SK-N-SH (cell line): Measurements from ENCODE around the gene PRICKLE4. TPM values are rescaled to one million over a fixed set of nuclear protein-coding genes. Genes with fewer than 3 reads are reported as not detected.

ENCODE experiments used
- CTCF ChIA-PET: fragments of 300-600, 350-600 bp; formaldehyde crosslinking; extraction: SDS; loops from one replicate; lab custom pipeline; 2021; lab: Yijun Ruan, JAX
- POLR2A ChIA-PET: fragments of 350-600 bp; sonication (Branson Sonifier 250); formaldehyde crosslinking; extraction: SDS; loops from one replicate; lab custom pipeline; 2020; ENCODE audit warnings: antibody characterized with exemption, inconsistent platforms; lab: Yijun Ruan, JAX
- DNase-seq: peaks from one replicate; pipeline ENCODE4 v3.0.0; 2012
- H2AFZ ChIP-seq: fragments of 200-600 bp; sonication (generic); 2 replicates; pipeline ENCODE4 v1.8.1; 2016; ENCODE audit warnings: antibody characterized with exemption, mild to moderate bottlenecking, low read depth
- H3F3A ChIP-seq: fragments of 200-600 bp; sonication (generic); replicated peaks from 2 replicates; pipeline ENCODE3; 2016; ENCODE audit warnings: antibody characterized with exemption, mild to moderate bottlenecking; ENCODE audit not compliant: insufficient read depth
- H3K27ac ChIP-seq, 2 experiments: fragments of 200-500 bp in 1 of 2; fragments of 200-600 bp in 1 of 2; sonication (Bioruptor generic) in 1 of 2; sonication (generic), shearing (Covaris generic) in 1 of 2; 2 replicates each; pipeline versions ENCODE4 v1.5.1 to v1.6.1; 2014 to 2016; ENCODE audit warnings: low read depth in 2 of 2, inconsistent platforms in 1 of 2, low read length in 1 of 2, mild to moderate bottlenecking in 1 of 2, mixed read lengths in 1 of 2
- H3K27me3 ChIP-seq: fragments of 200-600 bp; sonication (generic), shearing (Covaris generic); 2 replicates; pipeline ENCODE4 v1.6.1; 2016; ENCODE audit warnings: mixed run types; ENCODE audit not compliant: insufficient read depth
- H3K36me3 ChIP-seq, 2 experiments: fragments of 200-500 bp in 1 of 2; fragments of 200-600 bp in 1 of 2; sonication (Bioruptor generic) in 1 of 2; sonication (generic) in 1 of 2; replicated peaks in 1 of 2; 2 replicates each; pipeline versions ENCODE3 to v1.5.1; 2014 to 2016; ENCODE audit warnings: low read length in 1 of 2, mild to moderate bottlenecking in 1 of 2; ENCODE audit not compliant: insufficient read depth in 2 of 2, control insufficient read depth in 1 of 2
- H3K4me1 ChIP-seq, 2 experiments: fragments of 200-500 bp in 1 of 2; fragments of 200-600 bp in 1 of 2; sonication (Bioruptor generic) in 1 of 2; sonication (generic), shearing (Covaris generic) in 1 of 2; 2 replicates each; pipeline versions ENCODE4 v1.5.1 to v1.6.1; 2014 to 2016; ENCODE audit warnings: low read depth in 1 of 2, low read length in 1 of 2, mixed run types in 1 of 2; ENCODE audit not compliant: insufficient read depth in 2 of 2, control insufficient read depth in 1 of 2
- H3K4me2 ChIP-seq: fragments of 200-600 bp; sonication (generic), shearing (Covaris generic); 2 replicates; pipeline ENCODE4 v1.6.1; 2017; ENCODE audit warnings: mixed run types
- H3K4me3 ChIP-seq, 2 experiments: fragments of 200-500 bp in 1 of 2; fragments of 200-600 bp in 1 of 2; sonication (Bioruptor generic) in 1 of 2; sonication (generic), shearing (Covaris generic) in 1 of 2; 2 replicates each; pipeline versions ENCODE4 v1.5.1 to v1.8.1; 2014 to 2016; ENCODE audit warnings: low read depth in 2 of 2, inconsistent platforms in 1 of 2, low read length in 1 of 2, mild to moderate bottlenecking in 1 of 2, mixed read lengths in 1 of 2, moderate library complexity in 1 of 2
- H3K79me2 ChIP-seq: fragments of 200-600 bp; sonication (generic); 2 replicates; pipeline ENCODE4 v1.8.1; 2017; ENCODE audit warnings: mild to moderate bottlenecking; ENCODE audit not compliant: insufficient read depth
- H3K9ac ChIP-seq: fragments of 200-600 bp; sonication (generic); 2 replicates; pipeline ENCODE4 v1.6.1; 2017; ENCODE audit warnings: mixed run types
- H3K9me2 ChIP-seq: fragments of 200-600 bp; sonication (generic); 2 replicates; pipeline ENCODE4 v1.6.1; 2017; ENCODE audit warnings: mixed run types
- H3K9me3 ChIP-seq: fragments of 200-600 bp; sonication (generic); 2 replicates; pipeline ENCODE4 v1.6.1; 2017; ENCODE audit warnings: mixed run types, mild to moderate bottlenecking, moderate library complexity
- H4K20me1 ChIP-seq: fragments of 200-600 bp; sonication (generic); 2 replicates; pipeline ENCODE4 v1.6.1; 2017; ENCODE audit warnings: mild to moderate bottlenecking, mixed run types; ENCODE audit not compliant: insufficient read depth
- CHD2 ChIP-seq: fragments of 150-350 bp; IDR thresholded peaks from 2 replicates; pipeline ENCODE4 v1.6.1; 2018; ENCODE audit warnings: low read length; ENCODE audit not compliant: partially characterized antibody
- ELF1 ChIP-seq: IDR thresholded peaks from 2 replicates; pipeline ENCODE4 v1.4.0; 2012
- FOXJ3 ChIP-seq: sonication (generic); formaldehyde crosslinking; IDR thresholded peaks from 2 replicates; pipeline ENCODE4 v1.5.1; 2020; ENCODE audit warnings: mild to moderate bottlenecking, missing genetic modification reagents
- GATA2 ChIP-seq: sonication (generic); formaldehyde crosslinking; IDR thresholded peaks from 2 replicates; pipeline ENCODE4 v1.5.0; 2020; ENCODE audit warnings: mild to moderate bottlenecking, missing genetic modification reagents
- NFIC ChIP-seq: IDR thresholded peaks from 2 replicates; pipeline ENCODE4 v1.4.0; 2012; ENCODE audit warnings: borderline replicate concordance
- POLR2AphosphoS5 ChIP-seq: IDR thresholded peaks from 2 replicates; pipeline ENCODE4 v1.6.1; 2012; ENCODE audit warnings: low read depth, low read length
- RCOR1 ChIP-seq: fragments of 150-350 bp; IDR thresholded peaks from 2 replicates; pipeline ENCODE4 v1.6.1; 2017; ENCODE audit warnings: antibody characterized with exemption, low read length
- RFX5 ChIP-seq: IDR thresholded peaks from 2 replicates; pipeline ENCODE4 v1.6.1; 2012; ENCODE audit warnings: mild to moderate bottlenecking, improper control_type of control experiment, low read length
- RXRA ChIP-seq: IDR thresholded peaks from 2 replicates; pipeline ENCODE4 v1.4.0; 2012; ENCODE audit warnings: low read depth, mild to moderate bottlenecking, borderline replicate concordance
- SMC3 ChIP-seq: IDR thresholded peaks from 2 replicates; pipeline ENCODE4 v1.6.1; 2012; ENCODE audit warnings: low read depth, low read length, improper control_type of control experiment
- TCF12 ChIP-seq: IDR thresholded peaks from 2 replicates; pipeline ENCODE4 v1.4.0; 2012
- WGBS: methylation state at CpG from one replicate; pipeline ENCODE4 v1.1.6; 2017; ENCODE audit warnings: low lambda C conversion rate; 5-methylcytosine and 5-hydroxymethylcytosine counted together
- polyA plus RNA-seq, 3 experiments: library from polyadenylated mRNA; depleted of rRNA; stranded (reverse); fragments of >200 nt; gene quantifications; 2 replicates each; pipeline ENCODE4 v1.2.3, GENCODE V29; 2012
- TF ChIP-seq, protein P1 (sequence below): fragments of 200-600 bp; sonication (generic); IDR thresholded peaks from 2 replicates; pipeline ENCODE4 v1.6.1; 2017; ENCODE audit warnings: antibody characterized with exemption, mild to moderate bottlenecking, moderate library complexity
- TF ChIP-seq, protein P2 (sequence below): IDR thresholded peaks from 2 replicates; pipeline ENCODE4; 2012
- TF ChIP-seq, protein P3 (sequence below): fragments of 150-350 bp; IDR thresholded peaks from 2 replicates; pipeline ENCODE4 v1.6.1; 2017; ENCODE audit warnings: antibody characterized with exemption, low read length, low read depth, borderline replicate concordance
- TF ChIP-seq, protein P4 (sequence below): IDR thresholded peaks from 2 replicates; pipeline ENCODE4 v1.6.1; 2012; ENCODE audit warnings: mild to moderate bottlenecking, low read depth, low read length, moderate library complexity

The PRICKLE4 gene
- polyA plus RNA-seq, 1 of the 3 experiments (the other 2 are of a cell fraction), result 3.9 TPM

- H3K79me2 ChIP-seq, result no peaks in the 10 kb centered on the region
- H3K4me1 ChIP-seq, result peaks cover 3 to 26% of the 10 kb centered on the region in 2 experiments; a peak in 2 of 4 replicates
- H3K9ac ChIP-seq, result no peak overlapping the region
- no peak overlapping the region for H3K4me3 ChIP-seq
- H3K9me3 ChIP-seq, result no peaks in the 10 kb centered on the region
- H3K9me2 ChIP-seq, result no peaks in the 10 kb centered on the region
- no peak overlapping the region for H2AFZ ChIP-seq
- H4K20me1 ChIP-seq, result no peaks in the 10 kb centered on the region
- CTCF ChIA-PET, result interaction anchor here (0.9 to 2.4 kb wide), 6 partner anchors 9 to 320 kb away, joined by 3 to 12 read pairs (median 3); partner anchors contain the start of genes BYSL, MED20 and TOMM6
- H3F3A ChIP-seq, result no peaks in the 10 kb centered on the region
- H3K27ac ChIP-seq, result no peak overlapping the region
- no peak overlapping the region for H3K4me2 ChIP-seq
- WGBS, result 100% methylated on average over 7 of the region's 8 CpGs
- TF ChIP-seq TCF12 (no peak), CHD2 (no peak), RFX5 (no peak), GATA2 (CRISPR knock-in tag) (no peak), SMC3 (no peak), RXRA (no peak), NFIC (no peak), ELF1 (no peak), RCOR1 (no peak)
- TF ChIP-seq, protein P1, sequence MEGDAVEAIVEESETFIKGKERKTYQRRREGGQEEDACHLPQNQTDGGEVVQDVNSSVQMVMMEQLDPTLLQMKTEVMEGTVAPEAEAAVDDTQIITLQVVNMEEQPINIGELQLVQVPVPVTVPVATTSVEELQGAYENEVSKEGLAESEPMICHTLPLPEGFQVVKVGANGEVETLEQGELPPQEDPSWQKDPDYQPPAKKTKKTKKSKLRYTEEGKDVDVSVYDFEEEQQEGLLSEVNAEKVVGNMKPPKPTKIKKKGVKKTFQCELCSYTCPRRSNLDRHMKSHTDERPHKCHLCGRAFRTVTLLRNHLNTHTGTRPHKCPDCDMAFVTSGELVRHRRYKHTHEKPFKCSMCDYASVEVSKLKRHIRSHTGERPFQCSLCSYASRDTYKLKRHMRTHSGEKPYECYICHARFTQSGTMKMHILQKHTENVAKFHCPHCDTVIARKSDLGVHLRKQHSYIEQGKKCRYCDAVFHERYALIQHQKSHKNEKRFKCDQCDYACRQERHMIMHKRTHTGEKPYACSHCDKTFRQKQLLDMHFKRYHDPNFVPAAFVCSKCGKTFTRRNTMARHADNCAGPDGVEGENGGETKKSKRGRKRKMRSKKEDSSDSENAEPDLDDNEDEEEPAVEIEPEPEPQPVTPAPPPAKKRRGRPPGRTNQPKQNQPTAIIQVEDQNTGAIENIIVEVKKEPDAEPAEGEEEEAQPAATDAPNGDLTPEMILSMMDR, result no peak
- TF ChIP-seq, protein P2, sequence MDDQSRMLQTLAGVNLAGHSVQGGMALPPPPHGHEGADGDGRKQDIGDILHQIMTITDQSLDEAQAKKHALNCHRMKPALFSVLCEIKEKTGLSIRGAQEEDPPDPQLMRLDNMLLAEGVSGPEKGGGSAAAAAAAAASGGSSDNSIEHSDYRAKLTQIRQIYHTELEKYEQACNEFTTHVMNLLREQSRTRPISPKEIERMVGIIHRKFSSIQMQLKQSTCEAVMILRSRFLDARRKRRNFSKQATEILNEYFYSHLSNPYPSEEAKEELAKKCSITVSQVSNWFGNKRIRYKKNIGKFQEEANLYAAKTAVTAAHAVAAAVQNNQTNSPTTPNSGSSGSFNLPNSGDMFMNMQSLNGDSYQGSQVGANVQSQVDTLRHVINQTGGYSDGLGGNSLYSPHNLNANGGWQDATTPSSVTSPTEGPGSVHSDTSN, result no peak
- TF ChIP-seq, protein P3, sequence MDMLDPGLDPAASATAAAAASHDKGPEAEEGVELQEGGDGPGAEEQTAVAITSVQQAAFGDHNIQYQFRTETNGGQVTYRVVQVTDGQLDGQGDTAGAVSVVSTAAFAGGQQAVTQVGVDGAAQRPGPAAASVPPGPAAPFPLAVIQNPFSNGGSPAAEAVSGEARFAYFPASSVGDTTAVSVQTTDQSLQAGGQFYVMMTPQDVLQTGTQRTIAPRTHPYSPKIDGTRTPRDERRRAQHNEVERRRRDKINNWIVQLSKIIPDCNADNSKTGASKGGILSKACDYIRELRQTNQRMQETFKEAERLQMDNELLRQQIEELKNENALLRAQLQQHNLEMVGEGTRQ, result no peak
- peaks cover 4 to 25% of the 10 kb centered on the region in 2 experiments for H3K36me3 ChIP-seq
- no peaks in the 10 kb centered on the region for H3K27me3 ChIP-seq
- POLR2A ChIA-PET, result no interaction called here
- no peak for DNase-seq
Observed at GRCh38 chr6:41769376-41769775, 11.2 kb upstream of the PRICKLE4 start.

- H3K4me2 ChIP-seq, result no peak overlapping the region
- H3F3A ChIP-seq, result no peaks in the 10 kb centered on the region
- no peak overlapping the region for H3K9ac ChIP-seq
- H3K27ac ChIP-seq, result no peak overlapping the region
- no peaks in the 10 kb centered on the region for H3K79me2 ChIP-seq
- H3K27me3 ChIP-seq, result no peaks in the 10 kb centered on the region
- no peaks in the 10 kb centered on the region for H3K9me2 ChIP-seq
- H3K9me3 ChIP-seq, result no peaks in the 10 kb centered on the region
- H3K4me3 ChIP-seq, result no peak overlapping the region
- no peak overlapping the region for H2AFZ ChIP-seq
- DNase-seq, result no peak
- WGBS, result 95% methylated on average over 10 of the region's 30 CpGs
- H4K20me1 ChIP-seq, result no peaks in the 10 kb centered on the region
- H3K36me3 ChIP-seq, result peaks cover 12 to 35% of the 10 kb centered on the region in 2 experiments
- POLR2A ChIA-PET, result no interaction called here
- H3K4me1 ChIP-seq, result peaks cover 3 to 26% of the 10 kb centered on the region in 2 experiments; a peak in 2 of 4 replicates
- CTCF ChIA-PET, result interaction anchor here (1.0 to 2.4 kb wide), 2 partner anchors 16 to 87 kb away, joined by 3 to 12 read pairs; partner anchors contain the start of gene TOMM6
- TF ChIP-seq, protein P3, result no peak
- TF ChIP-seq, protein P2, result no peak
- TF ChIP-seq FOXJ3 (CRISPR knock-in tag) (no peak), POLR2AphosphoS5 (no peak)
- TF ChIP-seq, protein P4, sequence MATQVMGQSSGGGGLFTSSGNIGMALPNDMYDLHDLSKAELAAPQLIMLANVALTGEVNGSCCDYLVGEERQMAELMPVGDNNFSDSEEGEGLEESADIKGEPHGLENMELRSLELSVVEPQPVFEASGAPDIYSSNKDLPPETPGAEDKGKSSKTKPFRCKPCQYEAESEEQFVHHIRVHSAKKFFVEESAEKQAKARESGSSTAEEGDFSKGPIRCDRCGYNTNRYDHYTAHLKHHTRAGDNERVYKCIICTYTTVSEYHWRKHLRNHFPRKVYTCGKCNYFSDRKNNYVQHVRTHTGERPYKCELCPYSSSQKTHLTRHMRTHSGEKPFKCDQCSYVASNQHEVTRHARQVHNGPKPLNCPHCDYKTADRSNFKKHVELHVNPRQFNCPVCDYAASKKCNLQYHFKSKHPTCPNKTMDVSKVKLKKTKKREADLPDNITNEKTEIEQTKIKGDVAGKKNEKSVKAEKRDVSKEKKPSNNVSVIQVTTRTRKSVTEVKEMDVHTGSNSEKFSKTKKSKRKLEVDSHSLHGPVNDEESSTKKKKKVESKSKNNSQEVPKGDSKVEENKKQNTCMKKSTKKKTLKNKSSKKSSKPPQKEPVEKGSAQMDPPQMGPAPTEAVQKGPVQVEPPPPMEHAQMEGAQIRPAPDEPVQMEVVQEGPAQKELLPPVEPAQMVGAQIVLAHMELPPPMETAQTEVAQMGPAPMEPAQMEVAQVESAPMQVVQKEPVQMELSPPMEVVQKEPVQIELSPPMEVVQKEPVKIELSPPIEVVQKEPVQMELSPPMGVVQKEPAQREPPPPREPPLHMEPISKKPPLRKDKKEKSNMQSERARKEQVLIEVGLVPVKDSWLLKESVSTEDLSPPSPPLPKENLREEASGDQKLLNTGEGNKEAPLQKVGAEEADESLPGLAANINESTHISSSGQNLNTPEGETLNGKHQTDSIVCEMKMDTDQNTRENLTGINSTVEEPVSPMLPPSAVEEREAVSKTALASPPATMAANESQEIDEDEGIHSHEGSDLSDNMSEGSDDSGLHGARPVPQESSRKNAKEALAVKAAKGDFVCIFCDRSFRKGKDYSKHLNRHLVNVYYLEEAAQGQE, result no peak
Observed at GRCh38 chr6:41770381-41771057, 10.1 kb upstream of the PRICKLE4 start.
